ENCODE measurements around the gene SORBS1. TPM values are rescaled to one million over a fixed set of nuclear protein-coding genes. Genes with fewer than 3 reads are reported as not detected.

SORBS1 gene
- total RNA-seq, 1 donor from 2014 or later = 854 TPM

Other genes starting within 250 kb of the SORBS1 start
- gene ALDH18A1, start 95.3 kb upstream of the SORBS1 start, total RNA-seq = 41.1 TPM
- 27.3 TPM for gene TCTN3, start 132.6 kb upstream of the SORBS1 start, total RNA-seq
- gene ENTPD1, start 194.8 kb upstream of the SORBS1 start, total RNA-seq = 25.4 TPM